Type B pancreatic cell (in vitro differentiated cells): ENCODE data around the gene UPP2. TPM values are rescaled to one million over a fixed set of nuclear protein-coding genes. Genes with fewer than 3 reads are reported as not detected.

Experiments used
- DNase-seq: peaks from one replicate; pipeline ENCODE4 v3.0.0; 2021; ENCODE audit warnings: mixed read lengths; ENCODE audit not compliant: unreplicated experiment; ENCODE audit errors: extremely low spot score
- H3K27ac Mint-ChIP-seq: 2 replicates; pipeline ENCODE4 v1.8.0; 2021; ENCODE audit warnings: mild to moderate bottlenecking, mixed read lengths
- H3K27me3 Mint-ChIP-seq: 2 replicates; pipeline ENCODE4 v1.8.0; 2021; ENCODE audit warnings: mixed read lengths
- H3K36me3 Mint-ChIP-seq: 2 replicates; pipeline ENCODE4 v1.8.0; 2021; ENCODE audit warnings: mixed read lengths
- H3K4me1 Mint-ChIP-seq: one replicate; pipeline ENCODE4 v1.8.0; 2021; ENCODE audit warnings: mixed read lengths; ENCODE audit not compliant: unreplicated experiment
- H3K4me3 Mint-ChIP-seq: 2 replicates; pipeline ENCODE4 v1.8.0; 2021; ENCODE audit warnings: mild to moderate bottlenecking, mixed read lengths
- H3K9me3 Mint-ChIP-seq: 2 replicates; pipeline ENCODE4 v1.8.0; 2021; ENCODE audit warnings: mixed read lengths
- total RNA-seq: library from RNA; stranded (reverse); gene quantifications from 2 replicates; pipeline ENCODE4 v1.2.1, GENCODE V29; 2021; ENCODE audit warnings: low replicate concordance
- TF ChIP-seq, protein P1 (sequence below): fragments of 200-600 bp; sonication (generic); conservative IDR thresholded peaks from 2 replicates; pipeline ENCODE4 v1.5.0; 2021; ENCODE audit warnings: antibody characterized with exemption, mild to moderate bottlenecking

The UPP2 gene
- total RNA-seq, 1 donor from 2014 or later, result not detected

DNA sequence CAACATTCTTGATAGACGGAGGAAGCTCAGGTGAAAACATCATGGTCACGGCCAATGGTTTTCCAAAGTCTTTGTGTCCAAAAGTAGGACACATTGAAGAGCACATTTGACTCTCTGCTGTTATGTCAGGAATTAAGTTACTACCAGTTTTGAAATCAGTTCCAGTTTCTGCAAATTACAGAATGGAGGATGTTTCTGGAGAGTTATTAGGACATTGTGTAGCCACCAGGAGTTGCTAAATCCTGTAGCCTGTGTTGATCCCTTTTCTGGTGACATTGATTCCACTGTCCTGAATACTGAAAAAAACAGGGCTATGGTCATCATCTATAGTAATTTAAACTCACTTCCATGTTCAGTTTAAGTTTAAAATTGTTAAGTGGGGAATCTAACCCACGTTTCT, 15.3 kb downstream of the UPP2 start:
- TF ChIP-seq, protein P1, sequence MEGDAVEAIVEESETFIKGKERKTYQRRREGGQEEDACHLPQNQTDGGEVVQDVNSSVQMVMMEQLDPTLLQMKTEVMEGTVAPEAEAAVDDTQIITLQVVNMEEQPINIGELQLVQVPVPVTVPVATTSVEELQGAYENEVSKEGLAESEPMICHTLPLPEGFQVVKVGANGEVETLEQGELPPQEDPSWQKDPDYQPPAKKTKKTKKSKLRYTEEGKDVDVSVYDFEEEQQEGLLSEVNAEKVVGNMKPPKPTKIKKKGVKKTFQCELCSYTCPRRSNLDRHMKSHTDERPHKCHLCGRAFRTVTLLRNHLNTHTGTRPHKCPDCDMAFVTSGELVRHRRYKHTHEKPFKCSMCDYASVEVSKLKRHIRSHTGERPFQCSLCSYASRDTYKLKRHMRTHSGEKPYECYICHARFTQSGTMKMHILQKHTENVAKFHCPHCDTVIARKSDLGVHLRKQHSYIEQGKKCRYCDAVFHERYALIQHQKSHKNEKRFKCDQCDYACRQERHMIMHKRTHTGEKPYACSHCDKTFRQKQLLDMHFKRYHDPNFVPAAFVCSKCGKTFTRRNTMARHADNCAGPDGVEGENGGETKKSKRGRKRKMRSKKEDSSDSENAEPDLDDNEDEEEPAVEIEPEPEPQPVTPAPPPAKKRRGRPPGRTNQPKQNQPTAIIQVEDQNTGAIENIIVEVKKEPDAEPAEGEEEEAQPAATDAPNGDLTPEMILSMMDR, result no peak
- Mint-ChIP-seq H3K27ac (no peak overlapping the region), H3K4me1 (peaks cover 30% of the 10 kb centered on the region), H3K9me3 (no peaks in the 10 kb centered on the region), H3K36me3 (no peaks in the 10 kb centered on the region), H3K4me3 (no peak overlapping the region), H3K27me3 (no peaks in the 10 kb centered on the region)
- DNase-seq, result no peak

DNA sequence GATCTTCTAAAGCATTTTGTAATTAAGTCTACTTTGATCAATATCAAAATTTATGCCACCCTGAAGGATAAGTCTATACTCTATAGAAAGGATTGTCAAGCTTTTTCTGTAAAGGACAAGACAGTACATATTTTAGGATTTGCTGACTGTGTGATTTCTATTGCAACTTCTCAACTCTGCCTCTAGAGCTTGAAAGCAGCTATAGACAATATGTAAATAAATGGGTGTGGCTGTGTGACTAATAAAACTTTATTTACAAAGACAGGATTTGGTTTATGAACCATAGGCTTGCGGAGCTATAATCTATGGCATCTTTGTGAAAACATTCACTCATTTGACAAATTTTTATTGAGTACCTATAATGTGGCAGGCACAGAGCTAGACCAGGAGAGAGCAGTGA, 18.4 kb downstream of the UPP2 start:
- TF ChIP-seq, protein P1, result no peak
- H3K36me3 Mint-ChIP-seq, result no peaks in the 10 kb centered on the region
- H3K27me3 Mint-ChIP-seq, result no peaks in the 10 kb centered on the region
- no peak overlapping the region for H3K27ac Mint-ChIP-seq
- no peak for DNase-seq
- H3K4me3 Mint-ChIP-seq, result no peak overlapping the region
- peaks cover 17% of the 10 kb centered on the region for H3K4me1 Mint-ChIP-seq
- H3K9me3 Mint-ChIP-seq, result no peaks in the 10 kb centered on the region

DNA sequence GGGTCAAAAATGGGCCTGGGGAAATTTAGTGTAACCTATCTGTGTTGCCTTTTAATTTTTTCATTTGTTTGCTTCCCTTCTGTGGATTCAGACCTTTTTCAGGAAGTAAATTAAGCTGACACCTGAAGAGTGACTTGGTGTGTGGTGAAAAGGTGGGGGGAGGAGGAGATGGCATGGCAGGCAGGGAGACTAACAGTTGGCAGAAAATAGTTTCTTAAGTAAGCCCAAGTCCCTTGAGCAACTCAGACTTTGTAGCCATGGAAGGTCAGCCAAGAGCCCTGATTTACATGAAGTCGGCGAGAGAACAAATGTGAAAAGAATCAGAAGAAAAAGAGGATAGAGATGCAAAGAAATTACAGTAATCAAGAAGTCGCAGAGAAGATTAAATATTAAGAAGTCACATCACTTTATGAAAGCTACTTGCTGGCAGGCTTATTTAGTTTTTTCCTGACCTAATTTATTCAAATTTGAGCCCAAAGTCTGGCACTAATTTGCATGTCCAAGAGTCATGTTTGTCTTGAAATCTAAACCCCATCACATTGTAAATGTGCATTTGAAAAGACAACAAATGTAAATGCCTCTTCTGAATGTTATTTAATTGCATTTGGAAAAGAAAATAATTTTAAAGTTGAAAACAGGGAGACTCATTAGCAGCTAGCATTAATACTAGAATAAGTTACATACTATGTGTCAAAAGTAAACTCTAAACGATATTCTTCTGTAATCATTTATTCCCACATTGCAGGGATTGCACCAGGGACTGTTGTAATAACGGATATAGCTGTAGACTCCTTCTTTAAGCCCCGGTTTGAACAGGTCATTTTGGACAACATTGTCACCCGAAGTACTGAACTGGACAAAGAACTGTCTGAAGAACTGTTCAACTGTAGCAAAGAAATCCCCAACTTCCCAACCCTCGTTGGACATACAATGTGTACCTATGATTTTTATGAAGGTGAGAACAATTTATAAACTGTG, 19.3 kb downstream of the UPP2 start:
- no peak for DNase-seq
- no peaks in the 10 kb centered on the region for H3K36me3 Mint-ChIP-seq
- peaks cover 10% of the 10 kb centered on the region for H3K4me1 Mint-ChIP-seq
- H3K27me3 Mint-ChIP-seq, result no peaks in the 10 kb centered on the region
- H3K27ac Mint-ChIP-seq, result no peak overlapping the region
- TF ChIP-seq, protein P1, result no peak
- no peaks in the 10 kb centered on the region for H3K9me3 Mint-ChIP-seq
- no peak overlapping the region for H3K4me3 Mint-ChIP-seq

DNA sequence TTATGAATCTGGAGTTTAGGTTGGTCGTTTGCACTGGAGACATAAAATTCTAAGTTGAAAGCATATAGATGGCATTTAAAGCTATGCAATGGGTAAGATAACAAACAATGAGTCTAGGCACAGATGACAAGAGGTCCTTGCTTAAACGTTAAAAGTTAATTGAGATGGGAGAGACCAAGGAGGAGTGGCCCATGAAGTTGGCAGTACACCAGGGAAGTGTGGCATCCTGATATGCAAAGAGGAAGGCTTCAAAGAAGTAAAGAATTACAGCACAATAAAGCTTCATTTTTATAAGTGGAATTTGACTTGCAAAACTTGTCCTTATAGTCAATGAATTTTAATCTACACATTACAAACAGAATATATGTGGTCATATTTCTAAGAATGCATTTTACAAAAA, 23.2 kb downstream of the UPP2 start:
- Mint-ChIP-seq H3K27ac (no peak overlapping the region), H3K27me3 (no peaks in the 10 kb centered on the region), H3K36me3 (no peaks in the 10 kb centered on the region), H3K4me3 (no peak overlapping the region), H3K4me1 (peaks cover 10% of the 10 kb centered on the region), H3K9me3 (no peaks in the 10 kb centered on the region)
- no peak for DNase-seq
- TF ChIP-seq, protein P1, result no peak

DNA sequence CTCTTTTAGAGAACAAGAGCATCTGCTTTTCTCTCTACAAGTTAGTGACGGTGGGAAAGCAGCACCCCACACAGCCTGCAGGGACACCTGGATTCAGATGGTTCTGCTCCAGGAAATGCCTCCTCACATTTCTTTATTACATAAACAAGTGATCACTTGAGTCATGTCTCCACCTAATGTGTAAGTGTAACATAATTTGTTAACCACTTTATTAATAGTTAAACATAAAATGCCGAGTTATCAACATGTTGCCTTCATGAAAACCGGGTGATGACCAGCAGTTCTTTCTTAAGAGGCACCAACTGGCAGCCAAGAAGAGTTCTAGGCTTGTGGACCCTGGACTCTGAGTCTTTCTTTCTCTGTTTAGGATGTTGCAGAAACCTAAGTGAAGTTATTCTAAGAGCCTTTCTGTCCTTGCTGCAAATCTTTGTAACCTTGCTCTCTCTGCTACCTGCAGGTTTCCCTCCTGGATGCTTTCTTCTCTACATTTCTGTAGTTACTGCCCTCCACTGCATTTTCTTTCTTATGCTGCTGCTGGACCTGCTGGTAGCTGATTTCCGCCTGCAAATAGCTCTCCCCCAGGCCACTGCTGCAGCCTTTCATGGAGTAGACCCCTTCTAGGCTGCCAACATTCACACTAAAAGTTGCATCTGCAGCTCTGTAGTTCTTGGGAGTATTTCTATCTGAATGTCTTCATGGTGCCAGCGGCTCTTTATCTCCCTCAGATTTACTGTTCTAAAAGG, 24.3 kb downstream of the UPP2 start:
- H3K4me1 Mint-ChIP-seq, result peaks cover 3% of the 10 kb centered on the region
- H3K4me3 Mint-ChIP-seq, result no peak overlapping the region
- H3K9me3 Mint-ChIP-seq, result no peaks in the 10 kb centered on the region
- H3K27ac Mint-ChIP-seq, result no peak overlapping the region
- DNase-seq, result no peak
- TF ChIP-seq, protein P1, result no peak
- no peaks in the 10 kb centered on the region for H3K36me3 Mint-ChIP-seq
- H3K27me3 Mint-ChIP-seq, result no peaks in the 10 kb centered on the region
